ENCODE results near the gene ELN. TPM values are rescaled to one million over a fixed set of nuclear protein-coding genes. Genes with fewer than 3 reads are reported as not detected.

Gene ELN
- polyA plus RNA-seq, 1 donor (not counting 4 experiments of a cell fraction or from before 2014, with no cell fraction given), result not detected

GRCh38 chr7:73987298-73987697 lies 40.7 kb upstream of the ELN start:
- no peak for FAIRE-seq
- no peak overlapping the region for H3K27ac ChIP-seq (ENCODE audit: control insufficient read depth, insufficient read depth, low read length)
- no peak overlapping the region for H3K9ac ChIP-seq (ENCODE audit: control insufficient read depth, extremely low read depth, insufficient read depth, low read length)

DNA sequence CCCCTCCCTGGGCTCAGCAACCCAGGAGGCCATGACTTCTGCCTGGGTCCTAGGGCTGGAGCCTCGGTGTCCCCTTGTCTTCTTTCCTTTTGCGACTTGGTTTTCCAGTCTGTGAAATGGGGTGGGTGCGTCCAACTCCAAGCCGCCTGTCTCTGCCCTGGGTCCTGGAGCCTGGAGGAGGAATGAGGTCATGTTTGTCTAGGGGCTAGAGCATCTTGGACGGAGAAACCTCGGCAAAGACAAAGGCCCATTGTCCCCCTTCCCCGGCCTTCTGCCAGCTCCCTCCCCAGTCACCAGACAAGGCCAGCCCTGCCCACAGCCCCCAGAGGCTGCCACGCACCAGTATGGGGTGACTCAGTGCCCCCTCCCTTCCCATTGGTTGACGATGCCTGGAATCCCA lies 39.8 kb upstream of the ELN start:
- TF ChIP-seq, protein P1, sequence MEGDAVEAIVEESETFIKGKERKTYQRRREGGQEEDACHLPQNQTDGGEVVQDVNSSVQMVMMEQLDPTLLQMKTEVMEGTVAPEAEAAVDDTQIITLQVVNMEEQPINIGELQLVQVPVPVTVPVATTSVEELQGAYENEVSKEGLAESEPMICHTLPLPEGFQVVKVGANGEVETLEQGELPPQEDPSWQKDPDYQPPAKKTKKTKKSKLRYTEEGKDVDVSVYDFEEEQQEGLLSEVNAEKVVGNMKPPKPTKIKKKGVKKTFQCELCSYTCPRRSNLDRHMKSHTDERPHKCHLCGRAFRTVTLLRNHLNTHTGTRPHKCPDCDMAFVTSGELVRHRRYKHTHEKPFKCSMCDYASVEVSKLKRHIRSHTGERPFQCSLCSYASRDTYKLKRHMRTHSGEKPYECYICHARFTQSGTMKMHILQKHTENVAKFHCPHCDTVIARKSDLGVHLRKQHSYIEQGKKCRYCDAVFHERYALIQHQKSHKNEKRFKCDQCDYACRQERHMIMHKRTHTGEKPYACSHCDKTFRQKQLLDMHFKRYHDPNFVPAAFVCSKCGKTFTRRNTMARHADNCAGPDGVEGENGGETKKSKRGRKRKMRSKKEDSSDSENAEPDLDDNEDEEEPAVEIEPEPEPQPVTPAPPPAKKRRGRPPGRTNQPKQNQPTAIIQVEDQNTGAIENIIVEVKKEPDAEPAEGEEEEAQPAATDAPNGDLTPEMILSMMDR (optimal IDR thresholded peaks at IDR 0.05 in 1 of 3, IDR thresholded peaks at IDR 0.05 in 1 of 3, conservative IDR thresholded peaks at IDR 0.05 in 1 of 3; ENCODE audit: extremely low read depth in 1 of 3, insufficient read depth in 2 of 3, low read length in 3 of 3), result no peak
- no peak for TF ChIP-seq EZH2 (IDR thresholded peaks at IDR 0.05; ENCODE audit: low read length)

More at GRCh38 chr7:73987298-73987697, 40.7 kb upstream of the ELN start:
- no peak for TF ChIP-seq EZH2 (IDR thresholded peaks at IDR 0.05; ENCODE audit: low read length)
- TF ChIP-seq, protein P1 (optimal IDR thresholded peaks at IDR 0.05 in 1 of 3, IDR thresholded peaks at IDR 0.05 in 1 of 3, conservative IDR thresholded peaks at IDR 0.05 in 1 of 3; ENCODE audit: extremely low read depth in 1 of 3, insufficient read depth in 2 of 3, low read length in 3 of 3), result no peak
- H3K4me1 ChIP-seq (ENCODE audit: control insufficient read depth, extremely low read depth, insufficient read depth, low read length), result no peaks in the 10 kb centered on the region
- no peak for DNase-seq (ENCODE audit: low read depth, low spot score)
- H3K79me2 ChIP-seq (ENCODE audit: control insufficient read depth, insufficient read depth, low read length), result no peaks in the 10 kb centered on the region
- no peaks in the 10 kb centered on the region for H3K9me3 ChIP-seq (ENCODE audit: control insufficient read depth, low read depth, low read length)
- H3K9me1 ChIP-seq (ENCODE audit: control insufficient read depth, extremely low read depth, insufficient read depth, low read length), result no peaks in the 10 kb centered on the region
- no peak overlapping the region for H3K4me2 ChIP-seq (ENCODE audit: control insufficient read depth, extremely low read depth, insufficient read depth, low read depth, low read length)
- no peak overlapping the region for H2AFZ ChIP-seq (ENCODE audit: control insufficient read depth, low read length)
- dilution Hi-C loops (cut with MboI; ENCODE audit: extremely low pct_ligation_motif_present, low sequenced_read_pairs), result no loop called here
- no peaks in the 10 kb centered on the region for H4K20me1 ChIP-seq (ENCODE audit: control insufficient read depth, extremely low read depth, insufficient read depth, low read length)
- H3K36me3 ChIP-seq (ENCODE audit: control insufficient read depth in 2 of 2, extremely low read depth in 1 of 2, insufficient read depth in 2 of 2, low read length in 2 of 2), result no peaks in the 10 kb centered on the region
- H3K27me3 ChIP-seq (ENCODE audit: control insufficient read depth, extremely low read depth, insufficient read depth, low read length), result no peaks in the 10 kb centered on the region
- no peak overlapping the region for H3K4me3 ChIP-seq (ENCODE audit: control insufficient read depth in 2 of 3, extremely low read depth in 1 of 3, insufficient read depth in 2 of 3, low read depth in 1 of 3, low read length in 3 of 3)

More for the DNA sequence above, 39.8 kb upstream of the ELN start:
- Histone ChIP-seq H3K4me3 (ENCODE audit: control insufficient read depth in 2 of 3, extremely low read depth in 1 of 3, insufficient read depth in 2 of 3, low read depth in 1 of 3, low read length in 3 of 3) (no peak overlapping the region), H2AFZ (ENCODE audit: control insufficient read depth, low read length) (no peak overlapping the region), H3K27me3 (ENCODE audit: control insufficient read depth, extremely low read depth, insufficient read depth, low read length) (no peaks in the 10 kb centered on the region), H3K9me3 (ENCODE audit: control insufficient read depth, low read depth, low read length) (no peaks in the 10 kb centered on the region), H3K4me1 (ENCODE audit: control insufficient read depth, extremely low read depth, insufficient read depth, low read length) (no peaks in the 10 kb centered on the region), H3K79me2 (ENCODE audit: control insufficient read depth, insufficient read depth, low read length) (no peaks in the 10 kb centered on the region), H3K9ac (ENCODE audit: control insufficient read depth, extremely low read depth, insufficient read depth, low read length) (no peak overlapping the region), H3K4me2 (ENCODE audit: control insufficient read depth, extremely low read depth, insufficient read depth, low read depth, low read length) (no peak overlapping the region), H4K20me1 (ENCODE audit: control insufficient read depth, extremely low read depth, insufficient read depth, low read length) (no peaks in the 10 kb centered on the region), H3K36me3 (ENCODE audit: control insufficient read depth in 2 of 2, extremely low read depth in 1 of 2, insufficient read depth in 2 of 2, low read length in 2 of 2) (no peaks in the 10 kb centered on the region), H3K27ac (ENCODE audit: control insufficient read depth, insufficient read depth, low read length) (no peak overlapping the region), H3K9me1 (ENCODE audit: control insufficient read depth, extremely low read depth, insufficient read depth, low read length) (no peaks in the 10 kb centered on the region)
- FAIRE-seq (no peak), DNase-seq (ENCODE audit: low read depth, low spot score) (no peak)
- dilution Hi-C loops (cut with MboI; ENCODE audit: extremely low pct_ligation_motif_present, low sequenced_read_pairs), result no loop called here
